HCT116 (cell line): ENCODE data around the gene GABBR2.

ENCODE experiments used
- CEBPB ChIP-seq: IDR thresholded peaks from 2 replicates; pipeline ENCODE4 v1.6.1; 2012; ENCODE audit warnings: low read depth
- CTCF ChIP-seq, 3 experiments: fragments of 200-600 bp in 1 of 3; sonication (generic) in 1 of 3; IDR thresholded peaks in 2 of 3; conservative IDR thresholded peaks in 1 of 3; 2 replicates each; pipeline ENCODE4 v1.5.1; 2012 to 2017; ENCODE audit warnings: low read depth in 2 of 3, low read length in 2 of 3, antibody characterized with exemption in 1 of 3, borderline replicate concordance in 1 of 3, control low read depth in 1 of 3, mild to moderate bottlenecking in 1 of 3, mixed read lengths in 1 of 3, mixed run types in 1 of 3, moderate library complexity in 1 of 3; ENCODE audit not compliant: insufficient read depth in 1 of 3
- EZH2 ChIP-seq: fragments of 200-600 bp; sonication (generic); IDR thresholded peaks from 2 replicates; pipeline ENCODE4 v1.6.1; 2017; ENCODE audit warnings: antibody characterized with exemption, mixed run types
- MAX ChIP-seq: IDR thresholded peaks from 2 replicates; pipeline ENCODE4 v1.6.1; 2012
- REST ChIP-seq: IDR thresholded peaks from 2 replicates; pipeline ENCODE4 v1.6.1; 2012; ENCODE audit warnings: low read depth
- ZNF274 ChIP-seq: fragments of 200-500 bp; sonication (Bioruptor generic); IDR thresholded peaks from 2 replicates; pipeline ENCODE4 v1.6.1; 2014; ENCODE audit warnings: mild to moderate bottlenecking, low read depth, low read length, inconsistent platforms

- no peak for TF ChIP-seq CTCF (IDR thresholded peaks at IDR 0.05 in 2 of 3, conservative IDR thresholded peaks at IDR 0.05 in 1 of 3; ENCODE audit: borderline replicate concordance in 1 of 3, insufficient read depth in 1 of 3, low read depth in 2 of 3, low read length in 2 of 3)
- TF ChIP-seq ZNF274, result no peak
- TF ChIP-seq REST, result no peak
- TF ChIP-seq EZH2, result no peak
- no peak for TF ChIP-seq CEBPB
- no peak for TF ChIP-seq MAX
Observed at GRCh38 chr9:98484162-98484561, 224.6 kb downstream of the GABBR2 start.
